Lower leg skin (tissue), 3 donors: Measurements from ENCODE around the gene CCDC127.

Experiments used
- CTCF ChIP-seq, 3 donors: fragments of 450-650 bp; IDR thresholded peaks; one replicate each; pipeline ENCODE4 v1.5.1; 2016; ENCODE audit warnings: antibody characterized with exemption in 3 of 3, mild to moderate bottlenecking in 3 of 3, moderate library complexity in 2 of 3
- POLR2A ChIP-seq, 2 donors: fragments of 450-650 bp; IDR thresholded peaks; one replicate each; pipeline ENCODE4 v1.6.1; 2016 to 2017; ENCODE audit warnings: antibody characterized with exemption in 2 of 2, mild to moderate bottlenecking in 1 of 2, moderate library complexity in 1 of 2

- TF ChIP-seq CTCF (IDR thresholded peaks at IDR 0.05), result no peak
- no peak for TF ChIP-seq POLR2A (IDR thresholded peaks at IDR 0.05)
Observed at GRCh38 chr5:150746-151145, 67.2 kb downstream of the CCDC127 start.
